ENCODE measurements around the gene SSC4D.
"Not testable (repeated sequence)": the region's sequence is repeated elsewhere in the genome, so short reads cannot be mapped to it uniquely, and the experiment has no call there.

The SSC4D gene

GRCh38 chr7:76423666-76424412 lies 14.3 kb upstream of the SSC4D start:
- H3K9ac ChIP-seq, result no peak overlapping the region; a peak in 1 of 22 replicates
- H3K4me3 ChIP-seq, result no peak overlapping the region
- H4K20me1 ChIP-seq, result no peaks in the 10 kb centered on the region
- H3K27ac ChIP-seq, result no peak overlapping the region
- H3K4me2 ChIP-seq, result peak overlapping the region in 3 of 11 experiments; percentile 12 to 28 (median 23); a peak in 1 of 22 replicates
- H3K9me3 ChIP-seq (replicated peaks in 1 of 11), result peaks cover 0 to 4% (median 0%) of the 10 kb centered on the region in 11 experiments; a peak in 1 of 22 replicates
- H3K4me1 ChIP-seq, result peaks cover 0 to 21% (median 15%) of the 10 kb centered on the region in 10 experiments; a peak in 17 of 20 replicates
- H3K36me3 ChIP-seq, result no peaks in the 10 kb centered on the region
- H3K27me3 ChIP-seq, result no peaks in the 10 kb centered on the region
- TF ChIP-seq Cebpa-rat (IDR thresholded peaks at IDR 0.05), result no peak

- peaks cover 0 to 16% (median 9%) of the 10 kb centered on the region in 10 experiments; a peak in 17 of 20 replicates for H3K4me1 ChIP-seq
- not testable (repeated sequence) for H3K9me3 ChIP-seq (replicated peaks in 1 of 11); H3K27ac ChIP-seq; H3K27me3 ChIP-seq; H3K4me2 ChIP-seq; H3K9ac ChIP-seq; H3K4me3 ChIP-seq; H3K36me3 ChIP-seq; H4K20me1 ChIP-seq
Observed at GRCh38 chr7:76421097-76421496, 11.6 kb upstream of the SSC4D start.

- not testable (repeated sequence) for H3K27me3 ChIP-seq; H3K4me2 ChIP-seq; H3K9me3 ChIP-seq (replicated peaks in 1 of 11); H3K27ac ChIP-seq; H3K4me3 ChIP-seq; H3K9ac ChIP-seq; H4K20me1 ChIP-seq; H3K36me3 ChIP-seq
- H3K4me1 ChIP-seq, result peaks cover 0 to 17% (median 8%) of the 10 kb centered on the region in 10 experiments; a peak in 13 of 20 replicates
Observed at GRCh38 chr7:76417654-76418310, 8.3 kb upstream of the SSC4D start.

- no peak for TF ChIP-seq Cebpa-rat (IDR thresholded peaks at IDR 0.05)
- Histone ChIP-seq H3K27ac (no peak overlapping the region), H3K4me2 (0 out of 22 replicates have a peak overlapping the region, but pooled peaks of 1 of the 11 experiments have one; percentile 14), H3K4me3 (no peak overlapping the region), H3K9ac (no peak overlapping the region), H3K4me1 (peaks cover 0 to 18% (median 3%) of the 10 kb centered on the region in 10 experiments; a peak in 8 of 20 replicates), H3K36me3 (no peaks in the 10 kb centered on the region), H3K27me3 (no peaks in the 10 kb centered on the region), H3K9me3 (replicated peaks in 1 of 11) (no peaks in the 10 kb centered on the region), H4K20me1 (no peaks in the 10 kb centered on the region)
Observed at GRCh38 chr7:76412249-76412648, 2.8 kb upstream of the SSC4D start.

GRCh38 chr7:76411626-76412025 lies 2.1 kb upstream of the SSC4D start:
- H3K4me3 ChIP-seq, result no peak overlapping the region
- peaks cover 0 to 18% (median 3%) of the 10 kb centered on the region in 10 experiments; a peak in 8 of 20 replicates for H3K4me1 ChIP-seq
- H3K9ac ChIP-seq, result no peak overlapping the region
- H4K20me1 ChIP-seq, result no peaks in the 10 kb centered on the region
- H3K4me2 ChIP-seq, result peak overlapping the region in 2 of 11 experiments; percentile 14 to 28; a peak in 1 of 22 replicates
- H3K27me3 ChIP-seq, result no peaks in the 10 kb centered on the region
- no peak for TF ChIP-seq Cebpa-rat (IDR thresholded peaks at IDR 0.05)
- no peak overlapping the region for H3K27ac ChIP-seq
- H3K36me3 ChIP-seq, result no peaks in the 10 kb centered on the region
- no peaks in the 10 kb centered on the region for H3K9me3 ChIP-seq (replicated peaks in 1 of 11)

GRCh38 chr7:76408121-76408560 lies 1.4 kb downstream of the SSC4D start:
- Histone ChIP-seq H3K9me3 (replicated peaks in 1 of 11) (no peaks in the 10 kb centered on the region), H3K27me3 (no peaks in the 10 kb centered on the region), H3K27ac (no peak overlapping the region), H3K36me3 (no peaks in the 10 kb centered on the region), H3K4me3 (no peak overlapping the region), H3K9ac (no peak overlapping the region), H3K4me2 (no peak overlapping the region), H3K4me1 (peaks cover 11 to 33% (median 17%) of the 10 kb centered on the region in 10 experiments), H4K20me1 (no peaks in the 10 kb centered on the region)
- no peak for TF ChIP-seq Cebpa-rat (IDR thresholded peaks at IDR 0.05)

- Histone ChIP-seq H3K4me3 (no peak overlapping the region), H3K27me3 (no peaks in the 10 kb centered on the region), H3K9me3 (replicated peaks in 1 of 11) (no peaks in the 10 kb centered on the region), H3K4me1 (peaks cover 11 to 34% (median 21%) of the 10 kb centered on the region in 10 experiments), H3K4me2 (no peak overlapping the region), H3K27ac (no peak overlapping the region), H4K20me1 (no peaks in the 10 kb centered on the region), H3K36me3 (no peaks in the 10 kb centered on the region), H3K9ac (no peak overlapping the region)
- TF ChIP-seq Cebpa-rat (IDR thresholded peaks at IDR 0.05), result no peak
Observed at GRCh38 chr7:76407718-76408117, 1.8 kb downstream of the SSC4D start.

- no peaks in the 10 kb centered on the region for H4K20me1 ChIP-seq
- no peak overlapping the region for H3K4me2 ChIP-seq
- no peak overlapping the region for H3K4me3 ChIP-seq
- H3K9me3 ChIP-seq (replicated peaks in 1 of 11), result no peaks in the 10 kb centered on the region
- H3K27ac ChIP-seq, result no peak overlapping the region
- H3K9ac ChIP-seq, result no peak overlapping the region
- H3K36me3 ChIP-seq, result no peaks in the 10 kb centered on the region
- no peak for TF ChIP-seq Cebpa-rat (IDR thresholded peaks at IDR 0.05)
- H3K27me3 ChIP-seq, result no peaks in the 10 kb centered on the region
- peaks cover 11 to 35% (median 21%) of the 10 kb centered on the region in 10 experiments for H3K4me1 ChIP-seq
Observed at GRCh38 chr7:76405738-76406137, 3.8 kb downstream of the SSC4D start.

- no peak for TF ChIP-seq Cebpa-rat (IDR thresholded peaks at IDR 0.05)
- H3K4me3 ChIP-seq, result 0 out of 20 replicates have a peak overlapping the region, but pooled peaks of 1 of the 10 experiments have one; percentile 24
- no peaks in the 10 kb centered on the region for H4K20me1 ChIP-seq
- H3K4me1 ChIP-seq, result peaks cover 11 to 35% (median 21%) of the 10 kb centered on the region in 10 experiments
- H3K9ac ChIP-seq, result peak overlapping the region in 6 of 11 experiments; percentile 24 to 56 (median 49); a peak in 8 of 22 replicates
- H3K27ac ChIP-seq, result peak overlapping the region in 9 of 11 experiments; percentile 39 to 75 (median 64); a peak in 18 of 22 replicates
- H3K9me3 ChIP-seq (replicated peaks in 1 of 11), result no peaks in the 10 kb centered on the region
- no peaks in the 10 kb centered on the region for H3K27me3 ChIP-seq
- peak overlapping the region; percentile 30 to 91 (median 68) for H3K4me2 ChIP-seq
- H3K36me3 ChIP-seq, result no peaks in the 10 kb centered on the region
Observed at GRCh38 chr7:76403780-76404494, 5.6 kb downstream of the SSC4D start.

GRCh38 chr7:76403097-76403496 lies 6.4 kb downstream of the SSC4D start:
- H4K20me1 ChIP-seq; H3K27me3 ChIP-seq; H3K4me3 ChIP-seq; H3K9ac ChIP-seq; H3K9me3 ChIP-seq (replicated peaks in 1 of 11); H3K36me3 ChIP-seq: not testable (repeated sequence)
- Histone ChIP-seq H3K4me2 (peak overlapping the region in 6 of 11 experiments; percentile 67 to 91 (median 84); a peak in 11 of 22 replicates), H3K4me1 (peaks cover 11 to 35% (median 23%) of the 10 kb centered on the region in 10 experiments), H3K27ac (peak overlapping the region in 5 of 11 experiments; percentile 8 to 75 (median 68); a peak in 5 of 22 replicates)
